A673 (cell line): ENCODE data around the gene RNU6-8.

Experiments
- CTCF ChIP-seq: fragments of 300-800, 200-600 bp; sonication (generic); conservative IDR thresholded peaks from 2 replicates; pipeline ENCODE4 v1.5.1; 2017; ENCODE audit warnings: low read depth, mild to moderate bottlenecking, antibody characterized with exemption, low read length, moderate library complexity, mixed read lengths
- EZH2 ChIP-seq: fragments of 200-600 bp; sonication (generic); IDR thresholded peaks from 2 replicates; pipeline ENCODE4 v1.6.1; 2017; ENCODE audit warnings: borderline replicate concordance, low read depth, mild to moderate bottlenecking, mixed read lengths, antibody characterized with exemption, low read length; ENCODE audit not compliant: poor library complexity, severe bottlenecking

DNA sequence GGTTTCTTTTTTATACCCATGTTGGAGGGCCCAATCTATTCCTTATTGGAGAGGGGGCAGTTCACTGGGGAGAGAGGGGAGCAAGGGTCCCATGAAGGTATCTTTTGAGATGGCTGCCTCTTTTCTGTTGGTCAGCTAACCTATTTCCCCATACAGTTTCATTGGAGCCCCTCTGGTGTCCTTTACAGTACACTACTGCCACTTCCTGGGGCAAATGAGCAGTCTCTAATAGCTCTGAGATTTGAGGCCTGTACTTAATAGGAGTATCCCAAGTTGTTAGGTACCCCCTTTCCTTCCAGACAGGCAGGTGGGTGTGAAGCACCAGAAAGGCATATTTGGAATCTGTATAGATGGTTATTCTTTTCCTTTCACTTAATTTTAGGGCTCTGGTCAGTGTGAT is 41.3 kb upstream of the RNU6-8 start:
- TF ChIP-seq CTCF = 0 out of 2 replicates have a peak, but pooled peaks have one; percentile 9
- no peak for TF ChIP-seq EZH2
